ENCODE results near the gene KBTBD13. TPM values are rescaled to one million over a fixed set of nuclear protein-coding genes. Genes with fewer than 3 reads are reported as not detected.
"Not testable (repeated sequence)": the region's sequence is repeated elsewhere in the genome, so short reads cannot be mapped to it uniquely, and the experiment has no call there.

The KBTBD13 gene
- total RNA-seq, 2 experiments from 2014 or later = not detected

- intact Hi-C loops (cut with micrococcal nuclease) = no loop called here
- no peaks in the 10 kb centered on the region for H3K27me3 Mint-ChIP-seq (ENCODE audit: low read depth)
- H3K4me3 Mint-ChIP-seq = no peak overlapping the region
- no peaks in the 10 kb centered on the region for H3K9me3 Mint-ChIP-seq
- H3K27ac Mint-ChIP-seq = no peak overlapping the region
- H3K36me3 Mint-ChIP-seq (ENCODE audit: low read depth) = peaks cover 7% of the 10 kb centered on the region
- CTCF ChIA-PET = interaction anchor here (2.2 kb wide), 1 partner anchor 41 kb away, joined by 5 read pairs; no protein-coding TSS in a partner anchor
- H3K4me1 Mint-ChIP-seq (ENCODE audit: low read depth) = no peaks in the 10 kb centered on the region
- no peak for DNase-seq
Measured at GRCh38 chr15:65095011-65095746, 18.6 kb downstream of the KBTBD13 start.

- Mint-ChIP-seq H3K4me3 (no peak overlapping the region), H3K36me3 (ENCODE audit: low read depth) (peaks cover 9% of the 10 kb centered on the region), H3K9me3 (no peaks in the 10 kb centered on the region), H3K27ac (no peak overlapping the region), H3K27me3 (ENCODE audit: low read depth) (no peaks in the 10 kb centered on the region), H3K4me1 (ENCODE audit: low read depth) (no peaks in the 10 kb centered on the region)
- intact Hi-C loops (cut with micrococcal nuclease) = no loop called here
- CTCF ChIA-PET = interaction anchor here (2.2 kb wide), 1 partner anchor 42 kb away, joined by 5 read pairs; no protein-coding TSS in a partner anchor
- DNase-seq = no peak
Measured at GRCh38 chr15:65095747-65096104, 19.2 kb downstream of the KBTBD13 start.

- CTCF ChIA-PET = interaction anchor here (2.2 kb wide), 1 partner anchor 43 kb away, joined by 5 read pairs; no protein-coding TSS in a partner anchor
- H3K4me3 Mint-ChIP-seq = no peak overlapping the region
- no peak for DNase-seq
- no peaks in the 10 kb centered on the region for H3K27me3 Mint-ChIP-seq (ENCODE audit: low read depth)
- H3K36me3 Mint-ChIP-seq (ENCODE audit: low read depth) = peaks cover 11% of the 10 kb centered on the region
- H3K4me1 Mint-ChIP-seq (ENCODE audit: low read depth) = no peaks in the 10 kb centered on the region
- intact Hi-C loops (cut with micrococcal nuclease) = no loop called here
- H3K27ac Mint-ChIP-seq = no peak overlapping the region
- no peaks in the 10 kb centered on the region for H3K9me3 Mint-ChIP-seq
Measured at GRCh38 chr15:65096481-65097385, 20.2 kb downstream of the KBTBD13 start.

- H3K4me3 Mint-ChIP-seq = no peak overlapping the region
- DNase-seq = no peak
- H3K27me3 Mint-ChIP-seq (ENCODE audit: low read depth) = no peaks in the 10 kb centered on the region
- H3K36me3 Mint-ChIP-seq (ENCODE audit: low read depth) = peaks cover 12% of the 10 kb centered on the region
- CTCF ChIA-PET = no interaction called here
- intact Hi-C loops (cut with micrococcal nuclease) = no loop called here
- no peaks in the 10 kb centered on the region for H3K9me3 Mint-ChIP-seq
- no peak overlapping the region for H3K27ac Mint-ChIP-seq
- no peaks in the 10 kb centered on the region for H3K4me1 Mint-ChIP-seq (ENCODE audit: low read depth)
Measured at GRCh38 chr15:65097651-65098263, 21.2 kb downstream of the KBTBD13 start.

- Mint-ChIP-seq H3K27me3 (ENCODE audit: low read depth) (no peaks in the 10 kb centered on the region), H3K36me3 (ENCODE audit: low read depth) (peaks cover 14% of the 10 kb centered on the region), H3K4me3 (no peak overlapping the region), H3K27ac (no peak overlapping the region), H3K4me1 (ENCODE audit: low read depth) (no peaks in the 10 kb centered on the region), H3K9me3 (no peaks in the 10 kb centered on the region)
- intact Hi-C loops (cut with micrococcal nuclease) = no loop called here
- no peak for DNase-seq
- CTCF ChIA-PET = no interaction called here
Measured at GRCh38 chr15:65099336-65099735, 22.8 kb downstream of the KBTBD13 start.

GRCh38 chr15:65099801-65100200 is 23.3 kb downstream of the KBTBD13 start:
- H3K4me1 Mint-ChIP-seq (ENCODE audit: low read depth); DNase-seq; H3K9me3 Mint-ChIP-seq; H3K4me3 Mint-ChIP-seq; H3K27me3 Mint-ChIP-seq (ENCODE audit: low read depth); H3K27ac Mint-ChIP-seq; CTCF ChIA-PET; intact Hi-C loops (cut with micrococcal nuclease): not testable (repeated sequence)
- peaks cover 15% of the 10 kb centered on the region for H3K36me3 Mint-ChIP-seq (ENCODE audit: low read depth)

- intact Hi-C loops (cut with micrococcal nuclease) = no loop called here
- H3K4me3 Mint-ChIP-seq = no peak overlapping the region
- peaks cover 15% of the 10 kb centered on the region for H3K36me3 Mint-ChIP-seq (ENCODE audit: low read depth)
- no peaks in the 10 kb centered on the region for H3K27me3 Mint-ChIP-seq (ENCODE audit: low read depth)
- no peak overlapping the region for H3K27ac Mint-ChIP-seq
- DNase-seq = no peak
- CTCF ChIA-PET = interaction anchor here (0.6 to 2.8 kb wide), 4 partner anchors 36 to 156 kb away, joined by 3 to 14 read pairs (median 4); no protein-coding TSS in a partner anchor
- no peaks in the 10 kb centered on the region for H3K9me3 Mint-ChIP-seq
- no peaks in the 10 kb centered on the region for H3K4me1 Mint-ChIP-seq (ENCODE audit: low read depth)
Measured at GRCh38 chr15:65100442-65100841, 23.9 kb downstream of the KBTBD13 start.

GRCh38 chr15:65101411-65101890 is 24.9 kb downstream of the KBTBD13 start:
- intact Hi-C loops (cut with micrococcal nuclease) = loop anchor here (1.0 kb wide), 1 partner anchor 47 kb away; no protein-coding TSS in a partner anchor
- peaks cover 15% of the 10 kb centered on the region for H3K36me3 Mint-ChIP-seq (ENCODE audit: low read depth)
- H3K27ac Mint-ChIP-seq = no peak overlapping the region
- no peaks in the 10 kb centered on the region for H3K4me1 Mint-ChIP-seq (ENCODE audit: low read depth)
- no peaks in the 10 kb centered on the region for H3K9me3 Mint-ChIP-seq
- no peaks in the 10 kb centered on the region for H3K27me3 Mint-ChIP-seq (ENCODE audit: low read depth)
- no peak overlapping the region for H3K4me3 Mint-ChIP-seq
- DNase-seq = peak; percentile 76
- CTCF ChIA-PET = interaction anchor here (0.5 to 2.8 kb wide), 16 partner anchors 14 to 499 kb away, joined by 3 to 14 read pairs (median 4); partner anchors contain the start of gene PARP16

GRCh38 chr15:65101891-65102708 is 25.6 kb downstream of the KBTBD13 start:
- H3K27ac Mint-ChIP-seq = no peak overlapping the region
- DNase-seq = no peak
- no peaks in the 10 kb centered on the region for H3K27me3 Mint-ChIP-seq (ENCODE audit: low read depth)
- no peaks in the 10 kb centered on the region for H3K9me3 Mint-ChIP-seq
- H3K36me3 Mint-ChIP-seq (ENCODE audit: low read depth) = peaks cover 15% of the 10 kb centered on the region
- intact Hi-C loops (cut with micrococcal nuclease) = loop anchor here (1.0 kb wide), 1 partner anchor 48 kb away; no protein-coding TSS in a partner anchor
- H3K4me3 Mint-ChIP-seq = no peak overlapping the region
- H3K4me1 Mint-ChIP-seq (ENCODE audit: low read depth) = no peaks in the 10 kb centered on the region
- CTCF ChIA-PET = interaction anchor here (0.6 to 2.8 kb wide), 13 partner anchors 12 to 499 kb away, joined by 3 to 14 read pairs (median 4); partner anchors contain the start of gene PARP16

- peaks cover 15% of the 10 kb centered on the region for H3K36me3 Mint-ChIP-seq (ENCODE audit: low read depth)
- no peak overlapping the region for H3K4me3 Mint-ChIP-seq
- no peaks in the 10 kb centered on the region for H3K9me3 Mint-ChIP-seq
- no peak overlapping the region for H3K27ac Mint-ChIP-seq
- CTCF ChIA-PET = interaction anchor here (1.2 to 2.8 kb wide), 2 partner anchors 11 to 69 kb away, joined by 5 to 14 read pairs; no protein-coding TSS in a partner anchor
- no peaks in the 10 kb centered on the region for H3K4me1 Mint-ChIP-seq (ENCODE audit: low read depth)
- no peaks in the 10 kb centered on the region for H3K27me3 Mint-ChIP-seq (ENCODE audit: low read depth)
- DNase-seq = no peak
- intact Hi-C loops (cut with micrococcal nuclease) = no loop called here
Measured at GRCh38 chr15:65102912-65103311, 26.4 kb downstream of the KBTBD13 start.

- H3K27ac Mint-ChIP-seq = no peak overlapping the region
- intact Hi-C loops (cut with micrococcal nuclease) = no loop called here
- H3K27me3 Mint-ChIP-seq (ENCODE audit: low read depth) = no peaks in the 10 kb centered on the region
- H3K4me1 Mint-ChIP-seq (ENCODE audit: low read depth) = no peaks in the 10 kb centered on the region
- DNase-seq = no peak
- no peak overlapping the region for H3K4me3 Mint-ChIP-seq
- H3K36me3 Mint-ChIP-seq (ENCODE audit: low read depth) = peaks cover 12% of the 10 kb centered on the region
- CTCF ChIA-PET = no interaction called here
- no peaks in the 10 kb centered on the region for H3K9me3 Mint-ChIP-seq
Measured at GRCh38 chr15:65105038-65105437, 28.5 kb downstream of the KBTBD13 start.
